GM18499 (cell line): ENCODE measurements around the gene SGCB.

ENCODE experiments used
- ATAC-seq: cut with Tn5 transposase; IDR thresholded peaks from one replicate; pipeline ENCODE4 v1.9.1; 2021; ENCODE audit warnings: moderate number of reproducible peaks; ENCODE audit not compliant: insufficient read depth, unreplicated experiment

SGCB gene

DNA sequence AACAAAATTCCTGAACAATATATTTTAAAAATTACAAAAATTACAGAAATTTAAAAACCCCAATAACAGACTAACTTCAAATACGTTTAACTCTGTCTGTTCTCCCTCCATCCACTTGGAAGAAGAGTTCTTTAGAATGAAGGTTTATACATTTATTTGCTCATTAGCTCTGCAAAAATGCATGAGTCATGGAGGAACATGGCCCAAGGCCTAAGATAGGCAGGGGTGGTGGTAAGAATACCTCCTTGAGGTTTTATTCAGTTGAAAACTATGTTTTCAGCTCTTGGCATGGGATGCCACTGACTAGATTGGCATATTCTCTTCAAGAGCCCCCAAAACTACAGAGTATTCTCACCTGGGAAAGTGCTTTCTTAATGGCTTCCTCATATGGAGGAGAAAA lies 9.1 kb downstream of the SGCB start:
- no peak for ATAC-seq

DNA sequence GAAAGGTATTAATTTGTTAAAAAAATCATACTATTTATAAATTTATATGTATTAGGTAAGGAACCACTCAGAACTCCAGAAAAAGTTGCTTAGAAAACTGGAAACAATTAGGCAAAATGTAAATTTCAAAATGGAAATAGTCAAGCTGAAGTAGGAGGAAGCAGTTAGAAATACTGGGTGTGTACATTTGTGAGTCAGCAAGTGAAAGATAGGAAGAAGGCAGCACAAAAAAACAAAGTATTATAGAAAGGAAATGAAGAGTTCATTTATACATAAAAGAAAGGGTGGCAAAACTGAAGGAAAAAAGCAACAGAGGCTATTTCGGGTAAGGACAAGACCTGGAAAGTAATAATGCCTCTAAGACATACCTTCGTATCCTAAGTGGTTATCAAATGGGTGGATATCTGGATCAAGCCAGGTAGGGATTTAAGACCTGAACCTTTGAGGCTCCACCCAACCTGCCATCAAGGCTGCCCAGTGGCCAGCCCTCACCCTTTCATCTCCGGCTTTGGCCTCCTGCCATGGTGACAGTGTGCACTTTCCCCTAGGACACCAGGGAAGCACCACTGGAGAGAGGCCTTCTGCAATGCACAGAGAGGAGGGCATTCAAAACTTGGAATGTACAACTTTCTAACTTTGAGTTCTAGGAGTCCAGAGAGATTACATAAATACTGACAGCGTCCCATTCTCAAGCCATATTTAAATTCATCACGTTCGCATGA lies 18.0 kb downstream of the SGCB start, which contains the start of gene LRRC66:
Gene LRRC66, minus strand, starts transcription at position 428 of the 722 bp plus-strand sequence. CDS start 2,750 bp downstream, outside the sequence.
- no peak for ATAC-seq

DNA sequence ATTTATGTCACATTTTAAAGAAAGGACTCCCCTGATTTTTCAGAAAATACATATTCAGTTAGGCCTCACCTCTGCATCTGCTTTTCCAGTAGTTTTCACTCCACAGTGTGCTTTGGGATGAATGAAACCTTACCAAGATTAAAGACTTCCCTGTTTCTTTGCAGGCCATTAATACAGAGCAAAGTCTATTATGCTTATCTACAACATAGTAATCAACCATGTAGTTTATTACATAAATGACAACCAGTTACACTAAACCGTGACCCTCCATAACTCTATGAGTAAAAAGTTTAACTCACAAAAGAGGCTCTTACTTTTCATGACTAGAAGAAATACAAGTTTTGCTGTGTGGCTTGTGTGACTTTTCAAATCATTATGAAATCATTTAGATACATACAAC lies 20.3 kb downstream of the SGCB start:
- ATAC-seq = no peak

DNA sequence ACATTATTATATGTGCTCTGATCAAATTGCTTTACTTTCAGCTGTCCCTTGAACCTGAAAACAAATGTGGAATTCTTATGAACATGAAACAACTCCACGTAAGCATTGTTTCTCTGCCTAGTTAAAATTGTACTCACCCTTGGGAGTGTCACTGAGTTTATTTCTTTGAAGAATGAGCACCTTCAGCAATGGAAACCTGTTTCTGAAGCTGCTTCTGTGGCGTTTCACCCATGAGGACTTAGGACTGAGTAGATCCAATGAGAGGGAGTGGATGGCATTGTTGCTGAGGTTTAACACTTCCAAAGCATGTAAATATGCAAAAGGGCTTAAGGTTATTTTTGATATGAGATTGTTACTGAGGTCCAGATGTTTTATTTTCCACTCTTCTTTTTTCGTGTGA lies 21.1 kb downstream of the SGCB start:
- ATAC-seq = no peak

DNA sequence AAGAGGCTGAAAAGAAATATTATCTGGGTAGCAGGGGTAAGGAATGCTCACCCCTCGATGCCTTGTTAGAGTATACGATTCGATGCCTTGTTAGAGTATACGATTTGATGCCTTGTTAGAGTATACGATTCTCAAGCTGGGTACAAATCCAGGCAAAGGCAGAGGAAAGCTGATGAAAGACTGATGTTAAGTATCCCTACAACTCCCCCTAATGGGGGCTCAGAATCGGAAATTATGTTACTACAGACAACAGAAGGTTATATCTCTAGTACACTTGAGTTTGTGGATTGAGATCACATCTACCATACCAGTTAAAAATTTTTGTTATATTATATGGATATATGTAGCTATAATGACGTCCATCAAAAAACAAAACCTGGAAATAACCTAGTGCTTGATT lies 22.7 kb downstream of the SGCB start:
- ATAC-seq = no peak

DNA sequence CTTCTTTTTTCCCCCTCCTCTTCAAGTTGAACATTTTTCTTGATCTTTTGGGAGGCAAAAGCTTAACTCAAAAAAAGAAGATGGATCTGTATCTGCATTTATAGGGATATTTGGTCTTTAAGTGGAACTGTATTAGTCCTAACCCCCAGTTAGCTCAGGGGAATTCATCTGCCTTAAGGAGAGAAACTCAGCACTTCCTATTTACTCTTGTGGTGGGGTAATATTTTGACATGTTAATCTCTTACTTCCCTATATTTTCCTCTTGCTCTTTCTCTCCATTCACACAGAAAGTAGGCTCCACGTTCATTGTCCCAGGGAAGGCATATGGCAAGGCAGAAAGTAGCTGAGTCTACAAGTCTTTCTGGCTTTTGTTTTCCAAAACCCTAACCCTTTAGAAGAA lies 23.2 kb downstream of the SGCB start:
- no peak for ATAC-seq

DNA sequence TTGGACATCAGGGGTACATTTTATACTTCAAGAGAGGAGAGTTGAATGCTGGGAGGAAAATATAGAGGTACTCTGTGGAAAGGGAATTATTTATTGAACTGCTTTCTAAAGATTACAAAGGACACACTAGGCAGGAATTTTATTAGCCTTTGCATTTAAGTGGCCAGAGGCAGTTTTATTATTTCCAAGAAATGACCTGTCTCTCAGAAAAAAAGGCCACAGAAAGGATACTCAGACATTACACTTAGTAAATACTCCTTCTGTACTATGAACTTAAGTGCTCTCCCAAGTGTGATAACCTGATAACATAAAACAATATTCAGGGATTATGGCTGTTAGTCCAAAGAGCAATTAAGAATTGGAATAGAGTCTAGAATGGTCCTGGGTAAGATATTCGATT lies 25.4 kb downstream of the SGCB start:
- no peak for ATAC-seq

DNA sequence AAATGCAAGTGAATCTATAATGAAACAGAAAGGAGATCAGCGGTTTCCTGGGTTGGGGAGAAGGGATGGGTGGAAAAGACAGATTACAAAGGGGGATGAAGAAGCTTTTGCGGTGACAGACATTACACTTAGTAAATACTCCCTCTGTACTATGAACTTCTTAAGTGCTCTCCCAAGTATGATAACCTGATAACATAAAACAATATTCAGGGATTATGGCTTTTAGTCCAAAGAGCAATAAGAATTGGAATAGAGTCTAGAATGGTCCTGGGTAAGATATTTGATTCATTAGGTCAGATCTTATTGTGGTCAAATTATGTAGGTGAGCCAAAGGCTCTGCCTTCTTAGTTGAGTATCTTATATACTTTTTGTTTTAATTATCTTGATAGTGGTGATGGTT lies 27.1 kb downstream of the SGCB start:
- no peak for ATAC-seq

DNA sequence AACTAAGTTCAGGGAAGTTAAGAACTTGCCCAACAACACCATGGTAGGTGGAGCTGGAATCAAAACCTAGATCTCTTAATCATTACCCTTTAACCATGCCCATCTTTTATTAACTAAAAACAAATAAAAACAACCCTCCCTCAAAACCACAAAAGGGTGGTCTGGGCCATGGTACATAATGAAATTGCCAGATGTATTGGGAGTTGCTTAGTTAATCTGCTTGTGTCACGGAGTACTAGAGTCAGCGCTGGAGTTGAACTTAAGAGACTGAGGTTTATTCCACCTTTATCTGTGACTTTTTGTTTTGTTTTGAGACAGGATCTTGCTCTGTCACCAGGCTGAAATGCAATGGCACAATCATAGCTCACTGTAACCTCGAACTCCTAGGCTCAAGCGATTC lies 31.2 kb downstream of the SGCB start:
- no peak for ATAC-seq

DNA sequence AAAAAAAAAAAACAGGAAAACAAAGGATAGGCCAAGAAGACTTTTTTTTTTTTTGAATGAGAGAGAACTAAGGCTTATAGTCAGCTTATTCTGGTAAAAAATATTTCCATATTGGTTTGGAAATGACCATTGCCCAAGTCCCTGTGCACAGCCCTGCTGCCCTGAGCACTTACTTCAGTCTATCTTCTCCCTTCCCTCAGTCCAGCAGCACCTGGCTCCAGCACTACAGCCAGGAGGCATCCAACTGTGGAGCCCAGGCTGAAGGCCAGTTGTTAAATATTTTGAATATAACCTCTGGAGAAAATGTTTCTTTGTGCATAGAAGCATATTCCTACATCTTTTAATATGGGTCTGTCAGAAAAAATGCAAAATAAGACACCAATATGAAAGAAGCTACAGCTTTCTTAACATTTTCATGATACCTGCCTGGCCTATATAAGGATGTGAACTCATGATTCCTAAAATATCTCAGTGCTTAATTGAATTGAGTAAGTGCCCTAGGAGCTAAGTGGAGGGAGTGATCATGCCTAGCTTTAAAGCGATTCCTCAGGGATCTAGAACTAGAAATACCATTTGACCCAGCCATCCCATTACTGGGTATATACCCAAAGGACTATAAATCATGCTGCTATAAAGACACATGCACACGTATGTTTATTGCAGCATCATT lies 32.4 kb downstream of the SGCB start:
- ATAC-seq = no peak

DNA sequence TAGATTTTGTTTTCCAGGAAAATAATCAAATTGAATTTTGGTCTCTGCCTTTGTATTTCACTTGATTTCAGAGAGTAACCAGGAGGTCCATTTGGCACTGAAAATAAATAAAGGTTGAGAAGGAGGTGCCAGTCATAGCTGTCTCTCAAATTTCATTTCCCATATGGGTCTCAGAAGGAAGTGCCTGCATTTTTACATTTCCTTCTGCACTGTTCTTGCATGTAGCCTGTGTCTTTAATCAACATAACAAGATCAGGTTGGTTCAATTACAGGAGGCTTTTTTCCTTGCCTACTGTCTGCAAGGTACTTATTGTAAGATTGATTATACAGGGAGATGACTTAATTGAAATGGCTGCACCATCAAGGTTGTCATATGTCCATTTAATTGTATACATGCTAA lies 33.7 kb downstream of the SGCB start:
- no peak for ATAC-seq

DNA sequence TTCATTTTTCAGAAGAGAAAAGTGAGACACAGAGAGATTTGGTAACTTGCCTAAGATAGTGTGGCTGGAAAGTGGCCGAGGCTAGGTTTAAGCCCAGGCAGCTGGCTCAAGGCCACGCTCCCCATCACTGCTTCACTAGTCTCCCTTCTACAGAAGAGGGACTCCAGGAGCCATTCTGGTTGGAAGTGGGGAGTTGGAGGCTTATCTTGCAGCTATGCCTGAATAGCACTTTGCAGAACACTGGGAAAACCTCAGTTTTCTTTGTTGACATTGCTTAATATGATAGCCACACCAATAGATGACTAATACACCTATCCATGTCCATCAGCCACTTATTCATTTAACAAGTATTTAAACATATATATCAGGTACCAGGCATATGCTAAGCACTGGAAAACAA lies 36.5 kb downstream of the SGCB start:
- no peak for ATAC-seq

DNA sequence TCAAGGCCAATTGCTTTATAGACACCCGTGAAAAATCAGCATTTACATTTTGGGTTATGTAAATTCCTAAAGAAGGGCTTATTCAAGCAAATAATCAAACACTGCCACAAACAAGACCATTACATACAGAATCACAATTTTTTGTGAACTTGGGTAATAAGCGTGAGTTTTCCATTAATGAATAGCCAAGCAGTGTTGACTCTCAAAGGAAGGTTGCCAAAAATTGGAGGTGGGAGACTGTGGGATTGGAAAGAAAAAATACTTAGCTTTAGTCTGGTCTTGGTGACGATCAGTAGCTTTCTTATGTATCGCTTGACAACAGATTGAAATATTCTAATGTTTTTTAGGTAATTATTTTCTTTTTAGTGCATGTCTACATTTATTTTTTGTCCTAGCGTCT lies 38.8 kb downstream of the SGCB start:
- ATAC-seq = no peak

DNA sequence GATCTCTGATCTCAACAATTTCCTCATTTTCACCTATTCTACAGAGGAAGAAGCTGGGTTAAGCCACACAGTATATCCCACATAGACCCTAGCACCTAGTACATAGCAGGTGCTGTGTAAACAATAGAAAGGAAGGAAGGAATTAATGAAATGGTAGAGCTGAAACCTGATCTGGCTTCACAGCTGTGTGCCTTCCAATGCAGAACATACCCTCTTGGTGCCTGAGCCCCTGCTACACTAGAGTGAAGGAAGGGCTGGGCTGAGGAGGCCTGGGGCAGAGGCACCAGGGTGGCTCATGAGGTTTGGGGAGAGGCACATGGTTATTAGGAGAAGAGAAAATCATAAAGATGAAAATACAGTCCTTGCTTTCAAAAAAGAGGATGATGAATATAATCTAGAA lies 39.3 kb downstream of the SGCB start:
- ATAC-seq = no peak

DNA sequence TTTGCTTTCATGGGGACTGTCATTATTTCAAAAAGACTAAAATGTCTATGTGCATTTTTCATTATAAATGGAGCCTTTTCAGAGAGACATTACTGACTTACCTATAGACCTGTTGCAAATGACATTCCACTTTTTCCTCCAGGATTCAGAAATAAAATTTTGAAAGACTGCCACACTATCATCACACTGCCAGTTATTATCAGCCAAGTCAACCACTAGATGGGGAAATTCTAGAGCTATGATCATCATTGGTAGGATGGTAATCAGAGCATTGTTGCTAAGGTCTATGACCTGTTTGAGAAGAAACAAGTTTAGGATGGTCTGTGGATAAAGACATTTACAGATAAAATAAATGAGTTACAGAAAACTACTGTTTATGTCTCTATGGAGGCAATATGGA lies 40.5 kb downstream of the SGCB start:
- no peak for ATAC-seq

DNA sequence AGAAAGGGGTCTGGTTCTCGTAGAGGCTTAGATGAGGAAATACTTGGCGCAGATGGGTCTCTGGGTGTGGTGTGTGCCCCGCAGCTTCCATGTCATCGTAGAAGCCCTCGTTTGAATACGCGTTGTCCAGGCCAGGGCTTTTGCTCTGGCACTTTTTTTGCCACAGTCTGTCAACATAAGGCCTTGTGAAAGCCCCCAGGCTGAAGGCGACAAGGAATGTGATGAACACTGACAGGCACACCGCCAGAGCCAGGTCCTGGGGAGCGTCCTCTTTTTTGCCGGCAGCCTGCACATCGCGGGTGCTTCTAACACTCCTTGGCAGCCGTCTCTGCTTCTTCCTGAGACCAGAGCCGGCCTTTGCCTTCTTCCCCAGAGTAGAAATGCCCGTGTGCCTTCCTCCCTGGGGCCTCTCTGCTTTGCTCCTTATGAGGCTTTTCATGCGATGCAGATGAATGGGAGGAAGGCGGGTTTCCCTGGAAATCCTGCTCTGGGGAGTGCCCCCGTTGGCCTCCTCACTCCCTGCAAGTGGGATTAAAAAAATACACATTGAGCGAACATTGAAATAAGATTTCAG lies 42.4 kb downstream of the SGCB start:
- no peak for ATAC-seq
